ENCODE data around the gene ZDHHC1.

The ZDHHC1 gene

DNA sequence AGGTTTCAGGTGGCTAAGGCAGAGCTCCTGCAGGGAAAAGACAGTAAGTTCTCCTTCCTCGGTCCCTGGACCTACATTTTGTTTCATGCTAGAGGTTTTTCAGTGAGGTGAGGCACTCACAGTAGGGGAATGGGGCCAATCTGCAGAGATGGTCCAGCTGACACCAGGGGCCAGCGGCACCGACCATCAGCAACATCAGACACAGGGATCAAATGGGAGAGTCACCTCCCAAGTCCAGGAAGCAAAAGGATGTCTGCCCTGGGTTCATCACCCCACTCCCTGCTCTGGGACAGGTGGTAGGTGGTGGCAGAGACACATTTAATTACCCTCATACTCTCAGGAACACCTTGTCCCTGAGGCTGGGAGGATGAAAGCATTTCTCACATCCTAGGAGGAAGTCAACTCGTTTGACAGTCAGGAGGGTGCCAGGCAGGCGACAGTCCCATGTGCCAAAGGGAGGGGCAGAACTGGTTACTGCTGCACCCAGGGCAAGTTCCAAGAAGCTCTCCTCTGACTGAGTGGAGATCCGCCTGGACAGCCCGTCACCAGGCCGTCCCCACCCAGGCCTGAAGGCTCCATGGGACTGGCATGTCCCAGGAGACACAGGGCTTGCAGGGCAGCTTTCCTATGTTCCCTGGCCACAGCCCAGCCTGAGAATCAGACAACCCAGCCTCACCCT is 45.5 kb upstream of the ZDHHC1 start:
- TF ChIP-seq, protein P1, sequence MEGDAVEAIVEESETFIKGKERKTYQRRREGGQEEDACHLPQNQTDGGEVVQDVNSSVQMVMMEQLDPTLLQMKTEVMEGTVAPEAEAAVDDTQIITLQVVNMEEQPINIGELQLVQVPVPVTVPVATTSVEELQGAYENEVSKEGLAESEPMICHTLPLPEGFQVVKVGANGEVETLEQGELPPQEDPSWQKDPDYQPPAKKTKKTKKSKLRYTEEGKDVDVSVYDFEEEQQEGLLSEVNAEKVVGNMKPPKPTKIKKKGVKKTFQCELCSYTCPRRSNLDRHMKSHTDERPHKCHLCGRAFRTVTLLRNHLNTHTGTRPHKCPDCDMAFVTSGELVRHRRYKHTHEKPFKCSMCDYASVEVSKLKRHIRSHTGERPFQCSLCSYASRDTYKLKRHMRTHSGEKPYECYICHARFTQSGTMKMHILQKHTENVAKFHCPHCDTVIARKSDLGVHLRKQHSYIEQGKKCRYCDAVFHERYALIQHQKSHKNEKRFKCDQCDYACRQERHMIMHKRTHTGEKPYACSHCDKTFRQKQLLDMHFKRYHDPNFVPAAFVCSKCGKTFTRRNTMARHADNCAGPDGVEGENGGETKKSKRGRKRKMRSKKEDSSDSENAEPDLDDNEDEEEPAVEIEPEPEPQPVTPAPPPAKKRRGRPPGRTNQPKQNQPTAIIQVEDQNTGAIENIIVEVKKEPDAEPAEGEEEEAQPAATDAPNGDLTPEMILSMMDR (IDR thresholded peaks at IDR 0.05; ENCODE audit: unreplicated experiment in 3 of 3), result no peak
- Mint-ChIP-seq H3K27ac (peak overlapping the region; percentile 95 to 98 (median 95)), H3K4me1 (peaks cover 41% of the 10 kb centered on the region), H3K4me3 (no peak overlapping the region), H3K36me3 (ENCODE audit: low read depth) (no peaks in the 10 kb centered on the region), H3K9me3 (no peaks in the 10 kb centered on the region), H3K27me3 (ENCODE audit: low read depth) (peaks cover 4% of the 10 kb centered on the region)

DNA sequence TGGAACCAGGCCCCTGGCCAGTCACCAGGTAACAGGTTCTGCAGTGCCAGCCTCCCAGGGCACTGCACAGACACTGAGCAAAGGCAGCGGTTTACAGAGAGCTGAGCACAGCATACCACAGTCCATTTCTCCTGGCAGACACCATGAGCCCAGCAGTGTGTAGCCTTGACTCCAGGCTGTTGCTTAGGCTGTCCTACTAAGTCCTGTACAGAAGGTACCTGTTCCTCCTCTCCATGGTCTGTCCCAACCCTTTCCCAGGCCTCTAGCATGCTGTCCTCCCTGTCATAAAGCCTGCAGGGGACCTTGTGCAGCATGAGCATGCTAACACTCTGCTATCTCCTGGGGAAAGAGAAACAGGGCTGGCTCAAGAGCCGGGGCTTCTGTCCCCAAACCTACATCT is 44.7 kb upstream of the ZDHHC1 start:
- TF ChIP-seq, protein P1 (IDR thresholded peaks at IDR 0.05; ENCODE audit: unreplicated experiment in 3 of 3), result no peak
- Mint-ChIP-seq H3K4me1 (peaks cover 49% of the 10 kb centered on the region), H3K27ac (peak overlapping the region; percentile 95 to 98 (median 95)), H3K4me3 (no peak overlapping the region), H3K36me3 (ENCODE audit: low read depth) (no peaks in the 10 kb centered on the region), H3K27me3 (ENCODE audit: low read depth) (peaks cover 4% of the 10 kb centered on the region), H3K9me3 (no peaks in the 10 kb centered on the region)

DNA sequence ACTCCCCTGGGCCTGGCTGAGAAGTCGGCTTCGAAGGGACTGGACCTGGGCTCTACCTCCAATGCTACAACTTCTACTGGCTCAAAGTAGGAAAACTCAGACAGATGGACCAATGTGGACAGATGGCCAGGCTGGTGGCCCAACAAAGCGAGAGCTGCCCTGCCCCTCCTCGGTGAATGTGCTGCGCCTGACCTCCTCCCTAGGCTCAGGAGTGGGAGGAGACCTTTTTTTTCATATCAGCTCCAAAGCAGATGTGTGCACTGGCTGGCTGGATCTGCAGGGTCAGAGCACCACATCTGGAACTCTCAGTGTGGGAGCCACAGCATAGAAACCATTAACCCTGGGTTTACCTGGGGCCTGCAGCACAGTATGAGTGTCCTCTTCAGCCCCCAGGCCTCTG is 43.9 kb upstream of the ZDHHC1 start:
- peaks cover 4% of the 10 kb centered on the region for H3K27me3 Mint-ChIP-seq (ENCODE audit: low read depth)
- peak overlapping the region in 2 of 3 experiments; percentile 39 to 66 for H3K4me3 Mint-ChIP-seq
- no peaks in the 10 kb centered on the region for H3K9me3 Mint-ChIP-seq
- H3K27ac Mint-ChIP-seq, result peak overlapping the region; percentile 95 to 98 (median 95)
- TF ChIP-seq, protein P1 (IDR thresholded peaks at IDR 0.05; ENCODE audit: unreplicated experiment in 3 of 3), result no peak
- H3K36me3 Mint-ChIP-seq (ENCODE audit: low read depth), result no peaks in the 10 kb centered on the region
- peaks cover 54% of the 10 kb centered on the region for H3K4me1 Mint-ChIP-seq

DNA sequence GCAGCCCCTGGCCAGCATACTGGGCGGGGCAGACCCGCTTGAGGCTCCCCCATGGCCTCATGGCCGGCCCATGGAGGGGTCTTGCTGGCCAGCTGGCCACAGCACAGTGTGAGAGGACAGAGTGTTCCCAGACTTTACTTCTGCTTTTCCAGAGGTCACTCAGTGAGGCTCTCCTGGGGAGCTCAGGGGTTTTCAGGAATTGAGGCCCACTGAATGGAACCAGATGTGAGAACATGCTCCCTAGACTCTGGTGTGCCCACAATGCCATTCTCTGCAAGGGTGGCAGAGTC is 43.5 kb upstream of the ZDHHC1 start:
- no peak overlapping the region for H3K4me3 Mint-ChIP-seq
- peak overlapping the region; percentile 95 to 98 (median 95) for H3K27ac Mint-ChIP-seq
- TF ChIP-seq, protein P1 (IDR thresholded peaks at IDR 0.05; ENCODE audit: unreplicated experiment in 3 of 3), result no peak
- no peaks in the 10 kb centered on the region for H3K36me3 Mint-ChIP-seq (ENCODE audit: low read depth)
- H3K9me3 Mint-ChIP-seq, result no peaks in the 10 kb centered on the region
- peaks cover 56% of the 10 kb centered on the region for H3K4me1 Mint-ChIP-seq
- H3K27me3 Mint-ChIP-seq (ENCODE audit: low read depth), result peaks cover 4% of the 10 kb centered on the region

DNA sequence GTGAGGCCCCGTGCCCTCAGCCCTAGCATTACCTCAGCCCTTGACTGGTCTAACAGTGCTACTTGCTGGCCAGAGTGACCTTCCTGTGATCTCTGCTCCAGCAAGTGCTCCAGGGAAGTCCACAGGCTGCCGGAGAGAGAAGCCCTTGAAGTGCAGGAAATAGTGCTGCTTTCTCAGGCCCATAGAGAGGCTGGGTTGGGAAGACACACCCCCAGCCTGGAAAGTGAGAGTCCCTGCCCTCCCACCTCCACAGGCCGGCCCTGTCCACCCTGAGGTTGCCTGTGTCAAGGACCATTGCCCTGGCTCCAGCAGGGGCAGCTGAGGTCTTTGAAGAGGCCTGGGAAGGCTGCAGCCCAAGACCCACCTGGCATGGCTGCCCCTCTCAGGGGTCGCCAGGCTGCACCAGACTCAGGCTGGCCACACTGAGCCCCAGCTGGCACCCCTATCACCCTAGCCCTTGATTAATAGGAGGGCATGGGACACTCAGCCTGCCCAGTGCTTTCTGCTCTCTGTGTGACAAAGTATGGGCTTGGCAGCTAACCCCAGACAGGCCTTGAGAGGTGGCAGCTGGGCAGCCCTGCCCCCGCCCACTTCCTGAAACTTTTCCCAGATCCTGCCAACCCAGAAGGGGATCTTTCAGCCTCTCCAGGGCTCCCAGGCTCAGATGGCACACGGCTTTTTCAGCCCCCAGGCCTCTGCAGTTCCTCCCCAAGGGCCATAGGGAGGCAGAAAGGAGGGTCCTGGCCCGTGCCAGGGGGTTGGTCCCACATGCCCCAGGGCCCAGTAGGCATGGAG is 43.0 kb upstream of the ZDHHC1 start:
- Mint-ChIP-seq H3K27ac (peak overlapping the region; percentile 90 to 96 (median 95)), H3K4me3 (peak overlapping the region; percentile 3 to 50 (median 28)), H3K36me3 (ENCODE audit: low read depth) (no peaks in the 10 kb centered on the region), H3K9me3 (no peaks in the 10 kb centered on the region), H3K27me3 (ENCODE audit: low read depth) (peaks cover 4% of the 10 kb centered on the region), H3K4me1 (peaks cover 60% of the 10 kb centered on the region)
- TF ChIP-seq, protein P1 (IDR thresholded peaks at IDR 0.05; ENCODE audit: unreplicated experiment in 3 of 3), result no peak
